SJCRH30 (cell line): ENCODE measurements around the gene PARN. TPM values are rescaled to one million over a fixed set of nuclear protein-coding genes. Genes with fewer than 3 reads are reported as not detected.

Experiments
- DNase-seq, 2 experiments: peaks; one replicate each; pipeline ENCODE4 v3.0.0-alpha.2; 2015 to 2020
- H3K27ac ChIP-seq: fragments of 250-450 bp; sonication (Bioruptor Pico); 2 replicates; pipeline ENCODE4 v1.5.1; 2020; ENCODE audit warnings: mild to moderate bottlenecking, moderate library complexity
- H3K27me3 ChIP-seq: fragments of 250-450 bp; sonication (Bioruptor Pico); 2 replicates; pipeline ENCODE4 v1.5.1; 2020; ENCODE audit warnings: mild to moderate bottlenecking, moderate library complexity
- H3K36me3 ChIP-seq: fragments of 250-450 bp; sonication (Bioruptor Pico); 2 replicates; pipeline ENCODE4 v1.5.1; 2020; ENCODE audit warnings: mild to moderate bottlenecking, moderate library complexity
- H3K4me1 ChIP-seq: fragments of 250-450 bp; sonication (Bioruptor Pico); 2 replicates; pipeline ENCODE4 v1.5.1; 2020; ENCODE audit warnings: mild to moderate bottlenecking, moderate library complexity
- H3K4me3 ChIP-seq: fragments of 250-450 bp; sonication (Bioruptor Pico); 2 replicates; pipeline ENCODE4 v1.5.1; 2020; ENCODE audit warnings: mild to moderate bottlenecking, moderate library complexity
- H3K9me3 ChIP-seq: fragments of 250-450 bp; sonication (Bioruptor Pico); replicated peaks from 2 replicates; pipeline ENCODE4 v1.5.1; 2020; ENCODE audit warnings: mild to moderate bottlenecking, moderate library complexity
- total RNA-seq: library from RNA; depleted of rRNA; stranded (reverse); fragments of >200 nt; shearing (Covaris generic); gene quantifications from 2 replicates; pipeline ENCODE4 v1.2.3, GENCODE V29; 2014; rRNA removed

Gene PARN, protein sequence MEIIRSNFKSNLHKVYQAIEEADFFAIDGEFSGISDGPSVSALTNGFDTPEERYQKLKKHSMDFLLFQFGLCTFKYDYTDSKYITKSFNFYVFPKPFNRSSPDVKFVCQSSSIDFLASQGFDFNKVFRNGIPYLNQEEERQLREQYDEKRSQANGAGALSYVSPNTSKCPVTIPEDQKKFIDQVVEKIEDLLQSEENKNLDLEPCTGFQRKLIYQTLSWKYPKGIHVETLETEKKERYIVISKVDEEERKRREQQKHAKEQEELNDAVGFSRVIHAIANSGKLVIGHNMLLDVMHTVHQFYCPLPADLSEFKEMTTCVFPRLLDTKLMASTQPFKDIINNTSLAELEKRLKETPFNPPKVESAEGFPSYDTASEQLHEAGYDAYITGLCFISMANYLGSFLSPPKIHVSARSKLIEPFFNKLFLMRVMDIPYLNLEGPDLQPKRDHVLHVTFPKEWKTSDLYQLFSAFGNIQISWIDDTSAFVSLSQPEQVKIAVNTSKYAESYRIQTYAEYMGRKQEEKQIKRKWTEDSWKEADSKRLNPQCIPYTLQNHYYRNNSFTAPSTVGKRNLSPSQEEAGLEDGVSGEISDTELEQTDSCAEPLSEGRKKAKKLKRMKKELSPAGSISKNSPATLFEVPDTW
- 31.0 and 31.9 TPM in 2 replicates for total RNA-seq

DNA sequence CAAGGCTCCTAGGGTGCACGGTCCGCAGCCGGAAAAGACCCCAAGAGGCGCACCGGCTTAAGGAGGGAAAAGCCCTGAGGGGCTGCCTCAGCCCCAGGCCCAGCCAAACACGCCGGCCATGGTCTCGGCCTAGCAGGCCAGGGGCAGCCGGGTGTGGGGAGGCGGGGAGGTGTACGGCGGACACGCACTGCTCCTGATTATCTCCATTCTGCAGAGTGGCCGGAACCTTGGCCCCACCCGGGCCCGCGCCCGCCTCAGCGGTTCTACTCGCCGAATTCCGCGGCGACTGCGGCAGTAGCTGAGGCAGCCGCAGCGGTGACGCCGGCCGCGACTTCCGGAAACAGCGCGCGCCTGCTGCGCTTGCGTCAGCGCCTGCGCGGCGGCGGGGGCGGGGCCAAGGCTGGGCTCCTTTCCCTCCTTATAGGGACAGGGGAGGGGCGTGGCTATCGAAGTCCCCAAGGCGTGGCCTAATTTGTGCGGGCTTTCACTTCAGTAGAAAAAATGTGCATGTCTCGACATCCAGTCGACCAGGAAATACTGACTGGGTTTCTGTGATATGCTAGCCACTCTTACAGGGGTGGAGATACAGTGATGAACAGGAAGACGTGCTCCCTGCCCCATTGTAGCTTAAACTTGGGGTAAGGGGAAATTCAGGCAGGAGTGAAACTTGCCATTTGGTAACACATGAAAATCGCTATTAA, at the start of gene PARN:
Gene PARN, minus strand, starts transcription at position 342 of the 701 bp plus-strand sequence. Its CDS starts 135 bp downstream, at position 207.
- H3K36me3 ChIP-seq = peaks cover 15% of the 10 kb centered on the region
- DNase-seq = peak; percentile 96 to 97
- H3K27ac ChIP-seq = peak within 1 kb of the TSS; percentile 83
- H3K9me3 ChIP-seq = no peaks in the 10 kb centered on the region
- no peaks in the 10 kb centered on the region for H3K27me3 ChIP-seq
- peaks cover 7% of the 10 kb centered on the region; the same call in 1 of the 2 replicates for H3K4me1 ChIP-seq
- peak within 1 kb of the TSS; percentile 77 for H3K4me3 ChIP-seq

DNA sequence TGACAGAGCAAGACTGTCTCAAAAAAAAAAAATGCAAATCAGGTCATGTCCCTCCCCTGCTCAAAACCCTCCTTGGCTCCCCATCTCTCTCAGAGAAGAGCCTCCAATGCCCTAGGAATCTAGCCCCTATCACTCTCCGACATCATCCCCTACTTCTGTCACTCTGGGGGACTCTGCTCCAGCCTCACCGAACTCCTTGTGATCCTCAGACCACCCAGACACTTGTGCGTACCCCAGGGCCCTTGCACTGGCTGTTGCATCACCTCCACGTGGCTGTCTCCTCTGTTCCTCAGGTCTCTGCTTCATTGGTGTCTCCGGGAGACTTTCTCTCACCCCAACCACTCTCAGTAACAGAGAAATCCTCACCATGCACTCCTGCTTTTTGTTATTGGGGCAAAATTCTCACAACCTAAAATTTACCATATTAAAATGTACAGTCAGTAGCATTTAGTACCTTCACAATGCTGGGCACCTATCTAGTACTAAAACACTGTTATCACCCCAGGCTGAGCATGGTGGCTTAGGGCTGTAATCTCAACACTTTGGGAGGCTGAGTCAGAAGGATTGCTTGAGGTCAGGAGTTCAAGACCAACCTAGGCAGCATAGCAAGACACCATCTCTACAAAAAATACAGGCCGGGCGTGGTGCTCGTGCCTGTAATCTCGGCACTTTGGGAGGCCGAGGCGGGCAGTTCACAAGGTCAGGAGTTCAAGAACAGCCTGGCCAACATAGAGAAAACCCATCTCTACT, 48.9 kb upstream of the PARN start:
- Histone ChIP-seq H3K27me3 (no peaks in the 10 kb centered on the region), H3K4me3 (no peak overlapping the region), H3K9me3 (no peaks in the 10 kb centered on the region), H3K4me1 (no peaks in the 10 kb centered on the region), H3K27ac (no peak overlapping the region), H3K36me3 (no peaks in the 10 kb centered on the region)
- no peak for DNase-seq

DNA sequence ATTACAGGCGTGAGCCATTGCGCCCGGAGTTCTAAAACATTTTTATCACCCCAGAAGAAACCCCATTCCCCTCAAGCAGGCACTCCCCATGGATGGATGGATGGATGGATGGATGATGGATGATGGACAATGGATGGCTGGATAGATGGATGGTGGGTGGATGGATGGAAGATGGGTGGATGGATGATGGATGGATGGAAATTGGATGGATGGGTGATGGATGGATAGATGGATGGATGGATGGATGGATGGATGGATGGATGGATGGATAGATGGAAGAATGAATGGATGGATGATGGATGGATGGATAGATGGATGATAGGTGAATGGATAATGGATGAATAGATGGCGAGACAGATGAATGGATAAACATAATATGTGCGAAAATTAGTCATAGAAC, 47.6 kb upstream of the PARN start:
- H3K9me3 ChIP-seq = no peaks in the 10 kb centered on the region
- no peaks in the 10 kb centered on the region for H3K36me3 ChIP-seq
- H3K27me3 ChIP-seq = no peaks in the 10 kb centered on the region
- DNase-seq = no peak
- H3K4me1 ChIP-seq = no peaks in the 10 kb centered on the region
- no peak overlapping the region for H3K27ac ChIP-seq
- no peak overlapping the region for H3K4me3 ChIP-seq

DNA sequence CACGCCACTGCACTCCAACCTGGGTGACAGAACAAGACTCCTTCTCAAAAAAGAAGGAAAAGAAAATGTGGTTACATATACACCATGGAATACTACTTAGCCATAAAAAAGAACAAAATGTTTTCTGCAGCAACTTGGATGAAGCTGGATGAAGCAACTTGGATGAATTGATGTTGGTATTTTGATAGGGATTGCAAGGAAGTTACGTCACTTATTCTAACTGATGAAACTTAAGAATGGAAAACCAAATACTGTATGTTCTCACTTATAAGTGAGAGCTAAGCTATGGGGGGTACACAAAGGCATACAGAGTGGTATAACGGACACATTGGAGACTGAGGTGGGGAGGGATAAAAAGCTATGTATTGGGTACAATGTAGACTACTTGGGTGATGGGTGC, 46.6 kb upstream of the PARN start:
- H3K27ac ChIP-seq = no peak overlapping the region
- H3K27me3 ChIP-seq = no peaks in the 10 kb centered on the region
- H3K9me3 ChIP-seq = no peaks in the 10 kb centered on the region
- no peak overlapping the region for H3K4me3 ChIP-seq
- H3K4me1 ChIP-seq = no peaks in the 10 kb centered on the region
- DNase-seq = no peak
- no peaks in the 10 kb centered on the region for H3K36me3 ChIP-seq

DNA sequence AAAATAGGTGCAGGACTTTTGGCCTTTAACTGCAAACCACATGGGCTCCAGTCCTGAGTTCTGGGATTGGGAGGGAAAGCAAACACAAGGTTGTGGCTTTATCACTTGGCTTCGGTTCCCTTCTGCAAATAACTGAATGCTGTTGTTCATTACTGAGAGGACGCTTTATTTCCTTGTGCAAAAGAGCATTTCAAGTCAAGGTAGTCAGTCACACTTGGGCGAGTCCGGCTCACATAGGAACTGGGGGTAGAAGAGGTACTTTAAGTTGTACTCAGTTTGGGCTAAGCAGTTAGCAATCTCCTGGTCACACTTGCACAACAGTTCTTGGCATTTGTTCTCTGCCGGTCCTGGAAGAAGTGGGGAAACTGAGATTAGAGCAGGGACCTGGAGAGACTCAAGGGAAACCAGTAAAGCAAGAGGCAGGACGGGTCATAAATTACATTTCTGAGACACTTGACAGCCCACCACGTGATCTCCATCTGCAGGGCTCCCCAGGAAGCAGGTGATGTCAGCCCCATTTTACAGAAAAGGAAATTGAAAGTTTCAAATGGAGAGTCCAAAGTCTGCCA, 42.4 kb upstream of the PARN start:
- no peak overlapping the region for H3K27ac ChIP-seq
- no peaks in the 10 kb centered on the region for H3K9me3 ChIP-seq
- peaks cover 6% of the 10 kb centered on the region; the same call in 1 of the 2 replicates for H3K36me3 ChIP-seq
- H3K4me1 ChIP-seq = no peaks in the 10 kb centered on the region
- no peaks in the 10 kb centered on the region for H3K27me3 ChIP-seq
- no peak overlapping the region for H3K4me3 ChIP-seq
- DNase-seq = no peak

DNA sequence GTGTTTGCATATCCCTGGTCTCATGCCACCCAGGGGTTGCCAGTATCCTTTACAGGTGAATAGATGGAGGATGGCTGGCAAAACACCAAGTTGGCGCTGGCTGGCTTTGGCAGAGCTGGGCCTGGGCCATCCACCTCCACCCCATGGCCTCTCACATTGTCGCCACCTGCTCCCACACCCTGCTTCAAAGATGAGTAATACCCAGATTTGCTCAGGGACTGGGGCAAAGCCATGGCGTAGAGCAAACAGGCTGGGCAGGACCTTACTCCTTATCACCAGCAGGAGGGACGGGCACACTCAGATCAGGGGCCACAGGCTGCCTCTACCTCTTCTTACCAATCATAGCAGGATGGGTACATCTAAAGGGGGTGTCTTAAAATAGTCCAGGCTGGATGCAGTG, 39.7 kb upstream of the PARN start:
- no peaks in the 10 kb centered on the region for H3K4me1 ChIP-seq
- DNase-seq = no peak
- H3K9me3 ChIP-seq = no peaks in the 10 kb centered on the region
- H3K27ac ChIP-seq = no peak overlapping the region
- H3K4me3 ChIP-seq = no peak overlapping the region
- no peaks in the 10 kb centered on the region for H3K27me3 ChIP-seq
- peaks cover 29% of the 10 kb centered on the region for H3K36me3 ChIP-seq

DNA sequence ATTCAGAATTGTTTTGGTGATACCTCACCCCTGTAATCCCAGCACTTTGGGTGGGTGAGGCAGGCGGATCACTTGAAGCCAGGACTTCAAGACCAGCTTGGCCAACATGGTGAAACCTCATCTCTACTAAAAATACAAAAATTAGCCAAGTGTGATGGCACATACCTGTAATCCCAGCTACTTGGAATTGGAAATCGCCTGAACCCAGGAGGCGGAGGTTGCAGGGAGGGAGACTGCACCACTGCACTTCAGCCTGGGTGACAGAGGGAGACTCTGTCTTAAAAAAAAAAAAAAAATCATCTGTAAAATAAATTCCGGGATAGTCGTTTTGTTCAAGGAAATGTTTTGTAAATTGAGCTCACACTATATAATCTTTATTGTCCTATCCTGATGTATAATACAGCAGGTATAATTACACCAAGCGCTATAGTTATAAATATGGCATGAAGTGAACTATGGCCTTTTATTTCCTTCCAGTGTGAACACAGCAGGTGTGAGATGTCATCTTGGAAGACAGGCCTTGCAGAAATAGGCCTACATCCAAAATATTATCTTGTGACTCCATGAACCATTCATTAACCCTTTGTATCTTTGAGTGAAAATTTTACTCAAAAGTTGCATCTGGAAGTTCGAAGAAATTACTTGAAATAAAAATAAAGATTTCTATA, 38.6 kb upstream of the PARN start:
- H3K4me1 ChIP-seq = no peaks in the 10 kb centered on the region
- H3K4me3 ChIP-seq = no peak overlapping the region
- no peak for DNase-seq
- no peaks in the 10 kb centered on the region for H3K9me3 ChIP-seq
- no peak overlapping the region for H3K27ac ChIP-seq
- no peaks in the 10 kb centered on the region for H3K27me3 ChIP-seq
- peaks cover 34% of the 10 kb centered on the region for H3K36me3 ChIP-seq

DNA sequence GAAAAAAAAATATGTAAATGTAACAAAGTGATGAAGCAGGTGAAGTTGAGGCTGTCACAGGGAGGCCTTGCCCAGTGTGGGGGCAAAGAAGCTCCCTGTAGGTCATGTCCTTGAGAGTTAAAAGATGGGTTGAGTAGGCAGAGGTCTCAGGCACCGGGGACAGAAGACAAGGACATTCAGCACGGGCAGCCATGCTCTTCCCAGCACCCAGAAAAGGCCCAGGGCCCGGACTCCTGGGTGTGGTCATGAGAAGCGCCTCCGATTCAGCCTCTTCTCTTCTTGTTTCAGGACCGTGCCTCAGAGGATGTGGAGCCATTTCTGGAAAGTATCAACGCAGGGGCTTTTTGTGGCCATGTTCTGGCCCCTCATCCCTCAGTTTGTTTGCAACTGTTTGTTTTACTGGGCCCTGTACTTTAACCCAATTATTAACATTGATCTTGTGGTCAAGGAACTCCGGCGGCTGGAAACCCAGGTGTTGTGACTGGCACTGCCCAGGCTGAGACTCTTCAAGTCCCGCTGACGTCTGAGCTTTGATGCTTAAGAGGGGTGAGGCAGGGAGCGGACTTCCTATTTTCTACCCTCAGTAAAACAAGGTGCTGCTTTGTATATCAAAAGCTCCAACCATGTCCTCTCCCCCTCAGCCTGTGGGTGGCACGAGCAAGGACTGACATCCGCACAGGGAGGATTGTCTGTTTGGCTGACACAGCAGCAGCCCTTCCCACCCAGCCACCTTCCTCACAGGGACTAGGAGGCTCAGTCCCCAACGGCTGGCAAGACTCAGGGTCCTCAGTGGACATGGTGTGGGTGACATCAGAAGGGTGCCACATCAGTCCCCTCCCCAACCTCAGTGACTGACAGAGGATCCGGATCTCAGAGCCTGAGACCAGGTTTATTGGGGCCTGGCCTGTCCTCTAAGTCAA, 37.5 kb upstream of the PARN start:
- no peak for DNase-seq
- Histone ChIP-seq H3K36me3 (peaks cover 34% of the 10 kb centered on the region), H3K4me3 (no peak overlapping the region), H3K27ac (no peak overlapping the region), H3K4me1 (no peaks in the 10 kb centered on the region), H3K9me3 (no peaks in the 10 kb centered on the region), H3K27me3 (no peaks in the 10 kb centered on the region)

DNA sequence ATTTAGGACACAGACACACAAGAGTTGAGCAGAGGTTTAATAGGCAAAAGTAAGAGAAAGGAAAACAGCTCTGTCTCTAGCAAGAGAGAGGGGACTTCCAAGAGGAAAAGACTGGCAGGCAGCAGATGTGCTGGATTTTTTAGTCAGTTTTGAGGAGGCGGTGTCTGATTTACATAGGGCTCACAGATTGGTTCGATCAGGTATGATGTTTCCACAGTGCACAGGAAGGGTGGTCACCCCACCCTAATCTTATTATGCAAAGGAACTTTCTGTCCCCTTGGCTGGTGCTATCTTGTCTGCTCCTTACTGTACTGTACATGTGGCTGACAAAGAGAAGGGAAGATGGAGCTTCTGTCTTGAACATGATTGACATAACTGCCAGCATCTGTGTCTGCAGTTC, 28.0 kb upstream of the PARN start:
- 0 out of 2 replicates have a peak, but pooled peaks cover 2% of the 10 kb centered on the region for H3K4me1 ChIP-seq
- H3K27ac ChIP-seq = peak overlapping the region; percentile 47
- no peaks in the 10 kb centered on the region for H3K27me3 ChIP-seq
- peak; percentile 63 to 79 for DNase-seq
- H3K9me3 ChIP-seq = no peaks in the 10 kb centered on the region
- H3K4me3 ChIP-seq = no peak overlapping the region
- H3K36me3 ChIP-seq = peaks cover 35% of the 10 kb centered on the region

DNA sequence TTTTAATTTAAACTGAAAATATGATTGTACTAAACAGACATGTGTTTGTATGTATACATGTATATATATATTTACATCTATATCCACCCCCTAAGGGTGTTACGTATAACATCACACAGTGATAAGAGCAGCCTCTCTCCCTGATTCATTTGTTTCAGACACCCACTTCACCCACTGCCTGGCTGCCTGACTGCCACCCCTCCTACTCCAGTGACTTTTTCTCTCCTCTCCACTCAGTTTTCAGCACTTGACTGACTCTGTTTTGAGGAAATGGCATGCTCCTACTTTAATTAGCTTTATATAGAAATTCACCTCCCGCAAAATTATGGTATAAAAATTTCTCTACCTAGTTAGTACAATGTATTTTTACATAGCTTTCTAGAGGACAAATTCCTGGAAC, 22.7 kb upstream of the PARN start:
- Histone ChIP-seq H3K36me3 (peaks cover 24% of the 10 kb centered on the region), H3K27me3 (no peaks in the 10 kb centered on the region), H3K4me1 (no peaks in the 10 kb centered on the region), H3K9me3 (no peaks in the 10 kb centered on the region), H3K4me3 (no peak overlapping the region), H3K27ac (no peak overlapping the region)
- DNase-seq = no peak

DNA sequence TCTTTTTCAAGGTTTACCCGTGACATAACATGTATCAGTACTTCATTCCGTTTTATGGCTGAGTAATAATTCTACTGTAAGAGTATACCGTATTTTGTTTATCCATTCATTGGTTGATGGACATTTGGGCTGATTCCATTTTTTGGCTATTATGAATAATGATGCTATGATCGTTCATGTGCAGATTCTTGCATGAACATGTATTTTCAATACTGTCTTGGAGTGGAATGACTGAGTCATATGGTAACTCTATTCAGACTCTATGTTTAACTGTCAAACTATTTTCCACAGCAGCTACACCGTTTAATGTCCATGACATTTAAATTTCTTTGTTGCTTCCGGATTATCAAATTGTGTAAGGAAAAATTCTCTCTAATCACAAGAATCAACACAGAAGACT, 20.6 kb upstream of the PARN start:
- Histone ChIP-seq H3K4me3 (no peak overlapping the region), H3K4me1 (no peaks in the 10 kb centered on the region), H3K27ac (no peak overlapping the region), H3K36me3 (peaks cover 34% of the 10 kb centered on the region), H3K27me3 (no peaks in the 10 kb centered on the region), H3K9me3 (no peaks in the 10 kb centered on the region)
- DNase-seq = no peak

DNA sequence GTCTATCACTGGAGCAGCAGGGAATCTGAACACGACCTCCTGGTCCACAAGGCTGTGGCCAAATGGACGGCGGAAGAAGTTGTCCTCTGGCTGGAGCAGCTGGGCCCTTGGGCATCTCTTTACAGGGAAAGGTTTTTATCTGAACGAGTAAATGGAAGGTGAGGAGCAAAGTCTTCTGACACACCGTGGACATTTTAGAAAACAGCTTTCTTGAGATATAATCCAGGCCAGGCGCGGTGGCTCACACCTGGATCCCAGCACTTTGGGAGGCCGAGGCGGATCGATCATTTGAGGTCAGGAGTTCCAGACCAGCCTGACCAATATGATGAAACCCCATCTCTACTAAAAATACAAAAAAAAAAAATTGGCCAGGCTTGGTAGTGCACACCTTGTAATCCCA, 19.8 kb upstream of the PARN start:
- Histone ChIP-seq H3K27me3 (no peaks in the 10 kb centered on the region), H3K4me3 (no peak overlapping the region), H3K9me3 (no peaks in the 10 kb centered on the region), H3K36me3 (peaks cover 40% of the 10 kb centered on the region), H3K27ac (no peak overlapping the region), H3K4me1 (no peaks in the 10 kb centered on the region)
- no peak for DNase-seq

DNA sequence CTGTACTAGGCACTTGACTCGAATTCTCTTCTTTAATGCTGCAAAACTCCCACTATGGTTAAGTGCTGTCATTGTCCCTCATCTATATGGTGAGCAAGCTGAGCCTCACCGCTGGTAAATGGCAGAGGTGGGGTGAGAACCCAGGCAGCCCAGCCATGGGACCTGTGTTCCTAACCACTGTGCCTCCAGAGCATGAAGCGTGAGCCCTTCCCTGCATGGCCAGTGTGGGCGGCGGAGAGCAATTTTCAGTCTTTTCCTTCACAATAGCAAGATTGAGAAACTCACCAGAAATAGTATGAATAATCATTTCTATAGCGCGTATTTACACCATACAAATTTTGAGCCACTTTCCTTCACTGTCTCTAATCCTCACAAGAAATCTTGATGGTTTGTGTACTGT, 11.9 kb upstream of the PARN start:
- no peak overlapping the region for H3K4me3 ChIP-seq
- no peak for DNase-seq
- no peaks in the 10 kb centered on the region for H3K4me1 ChIP-seq
- peaks cover 32% of the 10 kb centered on the region for H3K36me3 ChIP-seq
- no peaks in the 10 kb centered on the region for H3K27me3 ChIP-seq
- no peak overlapping the region for H3K27ac ChIP-seq
- no peaks in the 10 kb centered on the region for H3K9me3 ChIP-seq
